ENCODE measurements around the gene PRKCE.

DNA sequence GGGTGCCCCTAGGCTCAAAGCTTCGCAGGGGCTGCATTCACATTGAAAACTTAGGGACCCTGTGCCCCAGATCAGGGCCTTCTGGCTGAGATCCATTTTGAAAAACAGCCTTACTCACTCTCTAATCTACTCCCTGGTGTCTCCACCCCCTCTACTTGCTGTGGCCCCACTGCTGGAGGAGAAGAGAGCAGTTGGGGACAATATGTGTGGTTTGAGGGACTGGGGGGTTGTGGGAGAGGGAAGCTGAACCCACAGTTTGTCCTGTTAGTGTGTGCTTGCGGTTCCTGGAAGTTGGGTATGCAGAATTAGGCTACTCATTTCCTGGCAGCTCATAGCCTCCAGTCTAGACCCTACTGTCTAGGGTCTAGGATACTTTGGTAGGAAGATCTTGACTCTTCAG lies 211.4 kb downstream of the PRKCE start:
- TF ChIP-seq, protein P1, sequence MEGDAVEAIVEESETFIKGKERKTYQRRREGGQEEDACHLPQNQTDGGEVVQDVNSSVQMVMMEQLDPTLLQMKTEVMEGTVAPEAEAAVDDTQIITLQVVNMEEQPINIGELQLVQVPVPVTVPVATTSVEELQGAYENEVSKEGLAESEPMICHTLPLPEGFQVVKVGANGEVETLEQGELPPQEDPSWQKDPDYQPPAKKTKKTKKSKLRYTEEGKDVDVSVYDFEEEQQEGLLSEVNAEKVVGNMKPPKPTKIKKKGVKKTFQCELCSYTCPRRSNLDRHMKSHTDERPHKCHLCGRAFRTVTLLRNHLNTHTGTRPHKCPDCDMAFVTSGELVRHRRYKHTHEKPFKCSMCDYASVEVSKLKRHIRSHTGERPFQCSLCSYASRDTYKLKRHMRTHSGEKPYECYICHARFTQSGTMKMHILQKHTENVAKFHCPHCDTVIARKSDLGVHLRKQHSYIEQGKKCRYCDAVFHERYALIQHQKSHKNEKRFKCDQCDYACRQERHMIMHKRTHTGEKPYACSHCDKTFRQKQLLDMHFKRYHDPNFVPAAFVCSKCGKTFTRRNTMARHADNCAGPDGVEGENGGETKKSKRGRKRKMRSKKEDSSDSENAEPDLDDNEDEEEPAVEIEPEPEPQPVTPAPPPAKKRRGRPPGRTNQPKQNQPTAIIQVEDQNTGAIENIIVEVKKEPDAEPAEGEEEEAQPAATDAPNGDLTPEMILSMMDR (IDR thresholded peaks at IDR 0.05), result no peak
- no peak for TF ChIP-seq POLR2A (IDR thresholded peaks at IDR 0.05)
